ENCODE results near the gene TST. TPM values are rescaled to one million over a fixed set of nuclear protein-coding genes. Genes with fewer than 3 reads are reported as not detected.

The TST gene
- total and polyA plus RNA-seq, 4 experiments from 2014 or later, result 0.29 to 1.4 (median 0.46) TPM

GRCh38 chr22:37053310-37054055 is 34.2 kb upstream of the TST start:
- ChIA-PET POLR2A (ENCODE audit: partially characterized antibody) (interaction anchor here (1.1 kb wide), 1 partner anchor 26 kb away, joined by 4 read pairs; no protein-coding TSS in a partner anchor), CTCF (ENCODE audit: partially characterized antibody) (no interaction called here)
- peaks cover 14% of the 10 kb centered on the region for H3K4me1 ChIP-seq (ENCODE audit: insufficient read depth, low read length)
- Mint-ChIP-seq H3K4me1 (peaks cover 4 to 20% (median 13%) of the 10 kb centered on the region in 4 donors), H3K27ac (peak overlapping the region in 1 of 7 donors; percentile 21), H3K9me3 (no peaks in the 10 kb centered on the region), H3K4me3 (peak overlapping the region in 5 of 8 donors; percentile 50 to 90 (median 63)), H3K27me3 (no peaks in the 10 kb centered on the region), H3K36me3 (peaks cover 24 to 30% of the 10 kb centered on the region in 2 donors)
- no peak overlapping the region for H3K4me3 ChIP-seq (ENCODE audit: low read length in 2 of 2)
- intact Hi-C loops (cut with micrococcal nuclease), result no loop called here
- no peaks in the 10 kb centered on the region for H3K27me3 ChIP-seq (ENCODE audit: insufficient read depth, low read length)
- H3K36me3 ChIP-seq (ENCODE audit: insufficient read depth, low read length), result peaks cover 15% of the 10 kb centered on the region
- no peak overlapping the region for H3K27ac ChIP-seq (ENCODE audit: low read depth, low read length)
- DNase-seq, result no peak
- no peaks in the 10 kb centered on the region for H3K9me3 ChIP-seq (ENCODE audit: control insufficient read depth in 1 of 2, low read length in 2 of 2)

GRCh38 chr22:37052386-37053309 is 33.4 kb upstream of the TST start:
- Mint-ChIP-seq H3K27me3 (no peaks in the 10 kb centered on the region), H3K36me3 (peaks cover 22 to 23% of the 10 kb centered on the region in 2 donors), H3K4me3 (peak overlapping the region; percentile 82 to 90 (median 84)), H3K4me1 (peaks cover 4 to 20% (median 13%) of the 10 kb centered on the region in 4 donors), H3K27ac (peak overlapping the region; percentile 37 to 93 (median 67)), H3K9me3 (no peaks in the 10 kb centered on the region)
- no peak for DNase-seq
- Histone ChIP-seq H3K4me1 (ENCODE audit: insufficient read depth, low read length) (peaks cover 14% of the 10 kb centered on the region), H3K27me3 (ENCODE audit: insufficient read depth, low read length) (no peaks in the 10 kb centered on the region), H3K36me3 (ENCODE audit: insufficient read depth, low read length) (peaks cover 11% of the 10 kb centered on the region), H3K27ac (ENCODE audit: low read depth, low read length) (peak overlapping the region; percentile 70), H3K9me3 (ENCODE audit: control insufficient read depth in 1 of 2, low read length in 2 of 2) (no peaks in the 10 kb centered on the region), H3K4me3 (ENCODE audit: low read length in 2 of 2) (peak overlapping the region; percentile 17 to 60)
- intact Hi-C loops (cut with micrococcal nuclease), result no loop called here
- ChIA-PET POLR2A (ENCODE audit: partially characterized antibody) (interaction anchor here (0.7 to 1.7 kb wide), 7 partner anchors 27 to 192 kb away, joined by 3 to 8 read pairs (median 3); partner anchors contain the start of genes IL2RB and RAC2), CTCF (ENCODE audit: partially characterized antibody) (no interaction called here)

- H3K4me3 Mint-ChIP-seq, result peak within 1 kb of the TSS; percentile 82 to 90 (median 84)
- no peaks in the 10 kb centered on the region for H3K27me3 Mint-ChIP-seq
- Histone ChIP-seq H3K27ac (ENCODE audit: low read depth, low read length) (peak within 1 kb of the TSS; percentile 70), H3K4me3 (ENCODE audit: low read length in 2 of 2) (peak within 1 kb of the TSS; percentile 17 to 60), H3K4me1 (ENCODE audit: insufficient read depth, low read length) (peaks cover 14% of the 10 kb centered on the region), H3K9me3 (ENCODE audit: control insufficient read depth in 1 of 2, low read length in 2 of 2) (no peaks in the 10 kb centered on the region), H3K27me3 (ENCODE audit: insufficient read depth, low read length) (no peaks in the 10 kb centered on the region), H3K36me3 (ENCODE audit: insufficient read depth, low read length) (peaks cover 8% of the 10 kb centered on the region)
- peak within 1 kb of the TSS; percentile 53 to 93 (median 82) for H3K27ac Mint-ChIP-seq
- DNase-seq, result peak; percentile 58 to 72 (median 68)
- ChIA-PET POLR2A (ENCODE audit: partially characterized antibody) (interaction anchor here (0.7 to 1.7 kb wide), 10 partner anchors 28 to 193 kb away, joined by 3 to 8 read pairs (median 3); partner anchors contain the start of genes IL2RB and RAC2), CTCF (ENCODE audit: partially characterized antibody) (interaction anchor here (1.0 to 1.3 kb wide), 2 partner anchors 74 to 96 kb away, joined by 3 read pairs; no protein-coding TSS in a partner anchor)
- peaks cover 4 to 20% (median 13%) of the 10 kb centered on the region in 4 donors for H3K4me1 Mint-ChIP-seq
- H3K9me3 Mint-ChIP-seq, result no peaks in the 10 kb centered on the region
- peaks cover 13 to 14% of the 10 kb centered on the region in 2 donors for H3K36me3 Mint-ChIP-seq
- intact Hi-C loops (cut with micrococcal nuclease), result loop anchor here (1.0 kb wide), 1 partner anchor 275 kb away; the partner anchor contains the start of gene IFT27
Observed at GRCh38 chr22:37051391-37052385, 32.4 kb upstream of the TST start, which contains the start of gene KCTD17. Gene KCTD17 (plus strand): TSS chr22:37051742. CDS start chr22:37051761, 19 bp downstream.

- Mint-ChIP-seq H3K27me3 (no peaks in the 10 kb centered on the region), H3K27ac (peak overlapping the region in 2 of 7 donors; percentile 68 to 91), H3K36me3 (peaks cover 6 to 10% of the 10 kb centered on the region in 2 donors), H3K4me1 (peaks cover 4 to 20% (median 13%) of the 10 kb centered on the region in 4 donors), H3K4me3 (peak overlapping the region in 7 of 8 donors; percentile 1 to 83 (median 74)), H3K9me3 (no peaks in the 10 kb centered on the region)
- no peak for DNase-seq
- intact Hi-C loops (cut with micrococcal nuclease), result loop anchor here (1.0 kb wide), 1 partner anchor 275 kb away; the partner anchor contains the start of gene IFT27
- no peaks in the 10 kb centered on the region for H3K27me3 ChIP-seq (ENCODE audit: insufficient read depth, low read length)
- peaks cover 14% of the 10 kb centered on the region for H3K4me1 ChIP-seq (ENCODE audit: insufficient read depth, low read length)
- H3K4me3 ChIP-seq (ENCODE audit: low read length in 2 of 2), result no peak overlapping the region
- ChIA-PET POLR2A (ENCODE audit: partially characterized antibody) (interaction anchor here (0.7 to 1.7 kb wide), 7 partner anchors 29 to 194 kb away, joined by 3 to 8 read pairs (median 3); partner anchors contain the start of gene RAC2), CTCF (ENCODE audit: partially characterized antibody) (interaction anchor here (1.0 to 1.3 kb wide), 2 partner anchors 73 to 97 kb away, joined by 3 read pairs; no protein-coding TSS in a partner anchor)
- no peaks in the 10 kb centered on the region for H3K9me3 ChIP-seq (ENCODE audit: control insufficient read depth in 1 of 2, low read length in 2 of 2)
- H3K27ac ChIP-seq (ENCODE audit: low read depth, low read length), result no peak overlapping the region
- peaks cover 8% of the 10 kb centered on the region for H3K36me3 ChIP-seq (ENCODE audit: insufficient read depth, low read length)
Observed at GRCh38 chr22:37050913-37051312, 31.7 kb upstream of the TST start.

DNA sequence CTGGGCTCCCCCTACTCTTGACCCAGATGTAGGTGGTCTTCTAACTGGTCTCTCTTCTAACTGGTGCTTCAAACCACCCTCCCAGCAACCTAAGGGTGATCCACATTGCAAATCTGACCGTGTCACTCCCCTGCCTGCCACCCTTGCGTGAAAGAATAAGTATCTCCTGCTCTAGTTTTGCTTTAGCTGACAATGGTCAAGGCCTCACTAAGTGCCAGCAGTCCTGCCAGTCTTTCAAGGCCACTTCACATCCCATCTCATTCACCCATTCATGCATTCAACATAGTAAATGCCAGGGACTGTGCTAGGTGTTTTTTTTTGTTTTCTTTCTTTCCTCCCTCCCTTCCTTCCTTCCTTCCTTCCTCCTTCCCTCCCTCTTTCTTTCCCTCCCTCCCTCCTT is 30.0 kb upstream of the TST start:
- POLR2A ChIA-PET (ENCODE audit: partially characterized antibody), result no interaction called here
- Histone ChIP-seq H3K4me1 (ENCODE audit: insufficient read depth, low read length) (peaks cover 14% of the 10 kb centered on the region), H3K4me3 (ENCODE audit: low read length in 2 of 2) (no peak overlapping the region), H3K36me3 (ENCODE audit: insufficient read depth, low read length) (no peaks in the 10 kb centered on the region), H3K27me3 (ENCODE audit: insufficient read depth, low read length) (no peaks in the 10 kb centered on the region), H3K27ac (ENCODE audit: low read depth, low read length) (no peak overlapping the region), H3K9me3 (ENCODE audit: control insufficient read depth in 1 of 2, low read length in 2 of 2) (no peaks in the 10 kb centered on the region)
- no peak overlapping the region for H3K27ac Mint-ChIP-seq
- H3K4me1 Mint-ChIP-seq, result peaks cover 4 to 20% (median 13%) of the 10 kb centered on the region in 4 donors
- no peak for DNase-seq
- intact Hi-C loops (cut with micrococcal nuclease), result no loop called here
- H3K9me3 Mint-ChIP-seq, result no peaks in the 10 kb centered on the region
- H3K4me3 Mint-ChIP-seq, result no peak overlapping the region
- no peaks in the 10 kb centered on the region for H3K27me3 Mint-ChIP-seq
- peaks cover 0 to 4% of the 10 kb centered on the region in 2 donors for H3K36me3 Mint-ChIP-seq
- CTCF ChIA-PET (ENCODE audit: partially characterized antibody), result no interaction called here

DNA sequence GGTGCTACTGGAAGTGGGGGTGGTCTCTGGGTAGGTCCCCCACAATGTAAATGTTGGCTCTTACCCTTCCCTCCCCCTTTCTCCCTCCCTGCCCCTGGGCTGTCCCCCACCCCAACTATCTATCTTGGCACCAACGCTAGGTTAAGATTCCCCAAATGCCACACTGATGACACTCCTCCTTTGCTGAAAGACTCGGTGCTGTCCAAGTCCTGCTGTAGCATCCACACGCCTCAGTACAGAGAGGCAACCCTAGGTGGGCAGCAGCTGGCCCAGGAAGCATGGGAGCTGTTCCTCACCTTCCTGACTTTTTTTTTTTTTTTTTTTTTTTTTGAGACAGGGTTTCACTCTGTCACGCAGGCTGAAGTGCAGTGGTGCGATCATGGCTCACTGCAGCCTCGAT is 28.9 kb upstream of the TST start:
- H3K9me3 ChIP-seq (ENCODE audit: control insufficient read depth in 1 of 2, low read length in 2 of 2), result no peaks in the 10 kb centered on the region
- peaks cover 13% of the 10 kb centered on the region for H3K4me1 ChIP-seq (ENCODE audit: insufficient read depth, low read length)
- H3K36me3 Mint-ChIP-seq, result no peaks in the 10 kb centered on the region
- CTCF ChIA-PET (ENCODE audit: partially characterized antibody), result interaction anchor here (0.7 to 1.2 kb wide), 2 partner anchors 151 to 553 kb away, joined by 3 to 5 read pairs; no protein-coding TSS in a partner anchor
- DNase-seq, result no peak
- H3K27me3 ChIP-seq (ENCODE audit: insufficient read depth, low read length), result no peaks in the 10 kb centered on the region
- intact Hi-C loops (cut with micrococcal nuclease), result no loop called here
- no peak overlapping the region for H3K27ac Mint-ChIP-seq
- no peak overlapping the region for H3K4me3 Mint-ChIP-seq
- no peaks in the 10 kb centered on the region for H3K36me3 ChIP-seq (ENCODE audit: insufficient read depth, low read length)
- no peak overlapping the region for H3K4me3 ChIP-seq (ENCODE audit: low read length in 2 of 2)
- peaks cover 4 to 16% (median 7%) of the 10 kb centered on the region in 4 donors for H3K4me1 Mint-ChIP-seq
- no peaks in the 10 kb centered on the region for H3K27me3 Mint-ChIP-seq
- POLR2A ChIA-PET (ENCODE audit: partially characterized antibody), result no interaction called here
- no peak overlapping the region for H3K27ac ChIP-seq (ENCODE audit: low read depth, low read length)
- no peaks in the 10 kb centered on the region for H3K9me3 Mint-ChIP-seq

Measured in CD4-positive, alpha-beta memory T cell (primary cell).